ENCODE data around the gene GTPBP4.
A peak's percentile ranks its signal among the peaks of the same experiment; 100 is the strongest.

Gene GTPBP4

GRCh38 chr10:987870-988666, at the start of gene GTPBP4:
GTPBP4 (plus strand) TSS chr10:988434; CDS start chr10:988480, 46 bp downstream.
- DNase-seq (ENCODE audit: low read depth in 2 of 2) = peak; percentile 85 to 86

GRCh38 chr10:938941-939678, 49.1 kb upstream of the GTPBP4 start:
- DNase-seq (ENCODE audit: low read depth in 2 of 2) = no peak

- DNase-seq (ENCODE audit: low read depth in 2 of 2) = no peak
Observed at GRCh38 chr10:943334-944033, 44.8 kb upstream of the GTPBP4 start.

- DNase-seq (ENCODE audit: low read depth in 2 of 2) = no peak
Observed at GRCh38 chr10:944034-944831, 44.0 kb upstream of the GTPBP4 start.

- no peak for DNase-seq (ENCODE audit: low read depth in 2 of 2)
Observed at GRCh38 chr10:945778-946177, 42.5 kb upstream of the GTPBP4 start.

- DNase-seq (ENCODE audit: low read depth in 2 of 2) = no peak
Observed at GRCh38 chr10:947051-947450, 41.2 kb upstream of the GTPBP4 start.

- no peak for DNase-seq (ENCODE audit: low read depth in 2 of 2)
Observed at GRCh38 chr10:947881-948280, 40.4 kb upstream of the GTPBP4 start.

- no peak for DNase-seq (ENCODE audit: low read depth in 2 of 2)
Observed at GRCh38 chr10:948347-948746, 39.9 kb upstream of the GTPBP4 start.

GRCh38 chr10:949446-949845, 38.8 kb upstream of the GTPBP4 start:
- no peak for DNase-seq (ENCODE audit: low read depth in 2 of 2)

- no peak for DNase-seq (ENCODE audit: low read depth in 2 of 2)
Observed at GRCh38 chr10:953836-954235, 34.4 kb upstream of the GTPBP4 start.

GRCh38 chr10:954396-954795, 33.8 kb upstream of the GTPBP4 start:
- DNase-seq (ENCODE audit: low read depth in 2 of 2) = no peak

GRCh38 chr10:955127-955819, 33.0 kb upstream of the GTPBP4 start:
- no peak for DNase-seq (ENCODE audit: low read depth in 2 of 2)

GRCh38 chr10:955820-956217, 32.4 kb upstream of the GTPBP4 start:
- no peak for DNase-seq (ENCODE audit: low read depth in 2 of 2)

- DNase-seq (ENCODE audit: low read depth in 2 of 2) = no peak
Observed at GRCh38 chr10:958106-958505, 30.1 kb upstream of the GTPBP4 start.

GRCh38 chr10:958856-959255, 29.4 kb upstream of the GTPBP4 start:
- DNase-seq (ENCODE audit: low read depth in 2 of 2) = no peak

- no peak for DNase-seq (ENCODE audit: low read depth in 2 of 2)
Observed at GRCh38 chr10:962342-962741, 25.9 kb upstream of the GTPBP4 start.

- no peak for DNase-seq (ENCODE audit: low read depth in 2 of 2)
Observed at GRCh38 chr10:963186-963585, 25.0 kb upstream of the GTPBP4 start.

- DNase-seq (ENCODE audit: low read depth in 2 of 2) = no peak
Observed at GRCh38 chr10:963655-964054, 24.6 kb upstream of the GTPBP4 start.

GRCh38 chr10:964321-964987, 23.8 kb upstream of the GTPBP4 start:
- no peak for DNase-seq (ENCODE audit: low read depth in 2 of 2)

- DNase-seq (ENCODE audit: low read depth in 2 of 2) = no peak
Observed at GRCh38 chr10:964988-965417, 23.2 kb upstream of the GTPBP4 start.
